ENCODE data around the gene SLC43A1. TPM values are rescaled to one million over a fixed set of nuclear protein-coding genes. Genes with fewer than 3 reads are reported as not detected.

SLC43A1 gene
- total and polyA plus RNA-seq, 3 donors from 2014 or later: 6.5 to 12.3 (median 12.2) TPM

- Histone ChIP-seq H3K27ac (no peak overlapping the region), H3K4me3 (no peak overlapping the region), H3K9me3 (no peaks in the 10 kb centered on the region), H3K27me3 (no peaks in the 10 kb centered on the region), H3K4me1 (no peaks in the 10 kb centered on the region), H3K36me3 (ENCODE audit: low read depth, missing control alignments) (no peaks in the 10 kb centered on the region)
- DNase-seq: no peak
- no peak for TF ChIP-seq POLR2A (IDR thresholded peaks at IDR 0.05)
- TF ChIP-seq CTCF (IDR thresholded peaks at IDR 0.05): no peak
- 91 to 93% methylated on average over 4 of the region's 4 CpGs for WGBS, 2 donors
- intact Hi-C loops (cut with DNase I; ENCODE audit: low total_unique reads): no loop called here
Measured at GRCh38 chr11:57523419-57523818, 7.9 kb upstream of the SLC43A1 start.

GRCh38 chr11:57521116-57521515 lies 5.6 kb upstream of the SLC43A1 start:
- DNase-seq: no peak
- Histone ChIP-seq H3K4me1 (no peaks in the 10 kb centered on the region), H3K36me3 (ENCODE audit: low read depth, missing control alignments) (no peaks in the 10 kb centered on the region), H3K4me3 (no peak overlapping the region), H3K27ac (no peak overlapping the region), H3K27me3 (no peaks in the 10 kb centered on the region), H3K9me3 (no peaks in the 10 kb centered on the region)
- WGBS, 2 donors: 89 to 96% methylated on average over 2 of the region's 2 CpGs
- intact Hi-C loops (cut with DNase I; ENCODE audit: low total_unique reads): no loop called here
- TF ChIP-seq CTCF (IDR thresholded peaks at IDR 0.05) (no peak), POLR2A (IDR thresholded peaks at IDR 0.05) (no peak)

- intact Hi-C loops (cut with DNase I; ENCODE audit: low total_unique reads): no loop called here
- peak overlapping the region in 1 of 2 donors; percentile 65 for H3K27ac ChIP-seq
- 19 to 27% methylated on average over 5 of the region's 5 CpGs for WGBS, 2 donors
- peak overlapping the region; percentile 63 to 89 for H3K4me3 ChIP-seq
- TF ChIP-seq CTCF (IDR thresholded peaks at IDR 0.05): no peak
- no peak for TF ChIP-seq POLR2A (IDR thresholded peaks at IDR 0.05)
- peaks cover 6% of the 10 kb centered on the region for H3K4me1 ChIP-seq
- DNase-seq: no peak
- H3K36me3 ChIP-seq (ENCODE audit: low read depth, missing control alignments): no peaks in the 10 kb centered on the region
- no peaks in the 10 kb centered on the region for H3K9me3 ChIP-seq
- no peaks in the 10 kb centered on the region for H3K27me3 ChIP-seq
Measured at GRCh38 chr11:57516061-57516443, 550 bp upstream of the SLC43A1 start.

GRCh38 chr11:57514538-57515331 lies 767 bp downstream of the SLC43A1 start:
- H3K27ac ChIP-seq: peak overlapping the region; percentile 36 to 65
- H3K36me3 ChIP-seq (ENCODE audit: low read depth, missing control alignments): no peaks in the 10 kb centered on the region
- no peaks in the 10 kb centered on the region for H3K27me3 ChIP-seq
- 0% methylated on average over 40 to 57 of the region's 57 CpGs for WGBS, 2 donors
- no peaks in the 10 kb centered on the region for H3K9me3 ChIP-seq
- intact Hi-C loops (cut with DNase I; ENCODE audit: low total_unique reads): no loop called here
- peaks cover 6% of the 10 kb centered on the region for H3K4me1 ChIP-seq
- peak; percentile 66 for DNase-seq
- peak overlapping the region; percentile 63 to 89 for H3K4me3 ChIP-seq
- TF ChIP-seq POLR2A (IDR thresholded peaks at IDR 0.05): no peak
- no peak for TF ChIP-seq CTCF (IDR thresholded peaks at IDR 0.05)
